COLO668 (cell line): ENCODE results near the gene MARVELD1.

ENCODE experiments used
- DNase-seq: peaks from one replicate; lab custom pipeline; 2025; ENCODE audit not compliant: unreplicated experiment; lab: John Stamatoyannopoulos, UW

MARVELD1 gene

DNA sequence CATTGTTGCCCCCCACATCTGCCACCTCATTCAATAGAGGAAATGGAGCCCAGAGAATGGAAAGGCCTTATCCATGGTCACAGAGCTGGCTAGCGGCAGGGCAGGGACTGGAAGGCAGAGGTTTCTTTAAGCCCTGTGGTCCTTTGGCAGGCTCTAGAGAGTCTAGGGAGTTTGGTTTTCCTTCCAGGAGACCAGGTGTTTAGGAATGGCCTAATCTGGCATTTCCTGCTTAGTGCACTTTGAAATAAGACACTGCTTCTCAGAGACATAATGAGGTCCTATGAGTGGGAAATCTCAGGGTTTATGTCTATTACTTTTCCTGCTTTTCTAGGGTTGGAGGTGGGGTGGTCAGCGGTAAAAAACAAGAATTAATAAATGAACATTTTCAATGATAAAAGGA, 6.1 kb downstream of the MARVELD1 start:
- no peak for DNase-seq

DNA sequence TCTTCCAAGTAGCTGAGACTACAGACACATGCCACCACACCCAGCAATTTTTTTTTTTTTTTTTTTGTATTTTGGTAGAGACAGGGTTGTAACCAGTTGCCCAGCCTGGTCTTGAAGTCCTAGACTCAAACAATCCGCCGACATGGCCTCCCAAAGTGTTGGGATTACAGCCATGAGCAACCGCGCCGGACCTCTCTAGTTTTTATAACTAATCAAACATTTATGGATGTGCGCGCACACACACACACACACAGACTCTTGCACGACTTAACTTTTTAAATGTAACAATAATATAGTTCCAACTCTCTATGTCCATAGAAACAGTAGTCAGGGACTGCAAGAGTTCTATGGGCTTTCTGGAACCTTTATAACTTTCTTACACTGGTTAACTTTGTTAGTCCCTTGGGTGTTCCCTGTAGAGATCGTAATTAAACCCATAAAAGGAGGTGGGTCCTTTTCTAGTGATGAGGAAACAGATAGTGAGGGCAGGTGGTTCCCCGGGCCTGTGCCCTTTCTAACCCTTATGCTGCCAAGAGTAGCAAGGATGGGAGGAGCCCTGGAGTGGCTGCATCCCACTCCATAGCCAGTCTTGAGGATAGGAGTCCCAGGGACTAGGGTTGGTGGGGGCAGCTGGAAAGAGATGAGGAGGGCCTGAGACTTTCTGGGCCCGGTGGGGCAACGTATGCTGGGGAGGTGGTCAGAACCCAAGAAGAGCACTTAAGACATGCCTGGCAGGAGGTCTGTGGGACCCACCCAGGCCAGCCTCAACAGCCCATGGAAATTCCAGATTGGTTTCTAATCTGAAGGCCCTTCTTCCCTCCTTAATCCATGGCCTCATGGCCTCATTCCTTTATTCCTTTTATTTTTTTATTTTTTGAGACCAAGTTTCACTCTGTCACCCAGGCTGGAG, 8.6 kb downstream of the MARVELD1 start:
- DNase-seq: no peak

DNA sequence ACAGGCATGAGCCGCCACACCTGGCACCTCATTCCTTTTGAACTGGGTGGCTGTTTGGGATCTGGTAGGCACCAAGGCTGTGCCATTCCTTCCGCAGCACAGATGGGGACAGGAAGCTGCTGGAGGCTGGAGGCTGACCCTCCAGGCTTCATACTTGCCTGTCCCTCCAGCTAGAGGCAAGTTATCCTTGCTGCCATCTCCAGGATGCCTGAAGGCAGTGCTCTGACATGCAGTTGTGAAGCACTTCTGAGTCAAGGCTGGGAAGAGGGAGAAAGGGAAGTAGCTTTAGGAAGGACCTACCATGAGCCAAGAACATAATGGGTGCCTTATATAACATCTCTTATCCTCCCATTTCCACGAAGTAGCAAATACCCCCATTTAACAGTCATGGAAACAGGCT, 9.5 kb downstream of the MARVELD1 start:
- DNase-seq: no peak

DNA sequence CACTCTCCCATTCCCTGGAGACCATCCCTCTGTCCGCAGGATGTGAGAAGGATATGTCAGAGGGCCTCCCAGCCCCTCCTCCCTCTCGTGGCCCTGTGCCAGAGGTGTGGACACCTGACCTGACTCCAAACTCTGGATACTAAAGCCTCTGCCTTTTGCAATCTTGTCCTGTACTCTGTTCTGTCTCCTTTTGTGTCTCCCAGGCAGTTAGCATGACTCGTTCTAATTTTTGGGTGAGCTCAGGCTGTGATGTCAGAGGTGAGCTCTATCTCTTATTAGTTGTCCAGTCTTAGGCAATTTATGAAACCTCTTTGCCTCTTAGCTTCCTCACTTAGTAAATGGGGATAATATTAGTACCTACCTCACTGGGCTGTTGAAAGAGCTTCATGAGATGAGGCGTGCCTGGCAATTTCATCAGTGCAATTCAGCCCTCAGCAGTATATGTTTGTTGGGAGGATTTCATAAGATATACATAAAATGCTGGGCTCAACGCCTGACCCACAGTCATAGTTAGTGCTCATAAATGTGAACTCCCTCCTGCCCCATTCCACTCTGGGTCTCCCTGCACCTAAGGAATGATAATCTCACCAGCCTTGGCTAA, 10.9 kb downstream of the MARVELD1 start:
- no peak for DNase-seq

DNA sequence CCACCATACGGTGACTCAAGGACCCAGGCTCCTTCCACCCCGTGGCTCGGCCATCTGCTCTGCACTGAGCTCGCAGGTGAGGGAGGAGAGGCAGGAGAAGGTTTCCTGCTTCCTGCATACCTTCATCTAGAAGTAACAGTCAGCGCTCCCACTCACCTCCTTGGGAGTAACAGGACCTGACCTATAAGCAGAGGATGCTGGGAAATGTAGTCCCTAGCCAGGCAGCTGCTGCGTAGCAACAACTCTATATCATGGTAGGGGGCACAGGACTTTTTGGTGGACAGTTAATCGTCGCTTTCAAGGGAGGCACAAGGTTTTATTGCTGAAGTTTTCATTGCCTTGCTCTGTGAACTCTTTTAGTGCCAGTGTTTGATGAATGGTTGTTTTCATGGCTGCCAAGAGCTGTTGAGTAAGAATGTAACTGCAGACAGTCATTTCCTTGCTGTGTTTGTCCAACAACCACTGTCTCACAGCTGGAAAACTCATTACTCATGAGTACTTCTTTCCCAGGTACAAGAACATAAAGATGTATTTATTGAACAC, 13.2 kb downstream of the MARVELD1 start:
- DNase-seq: no peak

DNA sequence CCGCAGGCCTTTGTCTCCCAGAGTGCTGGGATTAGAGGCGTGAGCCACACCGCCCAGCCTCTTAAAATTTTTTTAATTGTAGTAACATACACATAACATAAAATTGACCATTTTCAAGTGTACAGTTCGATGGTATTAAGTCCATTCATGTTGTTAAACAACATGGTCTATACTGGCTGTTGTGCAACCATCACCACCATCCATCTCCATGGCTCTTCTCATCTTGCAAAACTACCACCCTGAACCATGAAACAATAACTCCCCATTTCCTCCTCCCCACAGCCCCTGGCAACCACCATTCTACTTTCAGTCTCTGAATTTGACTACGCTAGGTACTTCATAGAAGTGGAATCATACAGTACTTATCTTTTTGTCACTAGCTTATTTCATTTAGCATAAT, 15.5 kb downstream of the MARVELD1 start:
- no peak for DNase-seq

DNA sequence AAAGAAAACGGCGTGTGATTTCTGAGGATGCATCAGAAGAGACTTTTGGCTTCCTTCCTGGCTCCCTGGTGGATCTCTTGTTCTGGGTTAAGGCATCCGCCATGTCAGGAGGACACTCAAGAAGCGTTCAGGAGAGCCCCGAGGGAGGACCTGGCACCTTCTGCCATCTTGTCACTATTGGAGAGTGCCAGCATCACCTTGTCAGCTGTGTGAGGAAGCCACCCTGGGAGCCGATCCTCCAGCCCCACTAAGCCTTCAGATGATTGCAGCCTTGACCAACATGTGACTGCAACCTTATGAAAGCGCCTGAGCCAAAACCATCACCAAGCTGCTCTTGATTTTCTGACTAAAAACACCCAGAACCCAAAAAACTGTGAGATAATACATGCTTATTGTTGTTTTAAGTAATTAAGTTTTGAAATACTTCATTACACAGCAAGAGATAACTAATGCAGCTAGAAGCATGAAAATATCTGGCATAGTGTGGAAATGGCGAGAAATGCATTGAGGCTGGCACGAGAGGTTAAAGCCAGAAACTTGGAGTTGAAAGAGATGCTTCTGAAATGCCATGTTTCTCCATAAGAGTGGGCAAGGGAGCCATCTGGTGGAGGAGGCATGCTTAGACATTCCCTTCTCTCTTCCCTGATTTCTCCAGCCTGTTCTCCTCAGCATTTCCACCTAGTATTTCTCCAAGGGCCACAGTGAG, 18.0 kb downstream of the MARVELD1 start:
- DNase-seq: peak; percentile 56

DNA sequence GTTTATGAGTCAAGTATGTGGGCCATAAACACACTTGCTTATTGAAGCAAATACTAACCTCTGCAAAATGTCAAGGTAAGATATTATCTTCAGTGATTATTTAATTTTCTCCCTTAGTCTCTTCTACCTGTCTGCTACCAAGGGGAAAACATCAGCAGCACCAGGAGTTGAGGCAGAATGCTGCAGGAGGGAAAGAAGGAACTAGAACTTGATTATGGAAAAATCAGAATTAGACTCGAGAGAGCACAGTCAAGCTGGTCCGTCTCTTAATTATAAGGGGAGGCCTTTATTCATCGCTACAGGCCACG, 18.5 kb downstream of the MARVELD1 start:
- DNase-seq: no peak

DNA sequence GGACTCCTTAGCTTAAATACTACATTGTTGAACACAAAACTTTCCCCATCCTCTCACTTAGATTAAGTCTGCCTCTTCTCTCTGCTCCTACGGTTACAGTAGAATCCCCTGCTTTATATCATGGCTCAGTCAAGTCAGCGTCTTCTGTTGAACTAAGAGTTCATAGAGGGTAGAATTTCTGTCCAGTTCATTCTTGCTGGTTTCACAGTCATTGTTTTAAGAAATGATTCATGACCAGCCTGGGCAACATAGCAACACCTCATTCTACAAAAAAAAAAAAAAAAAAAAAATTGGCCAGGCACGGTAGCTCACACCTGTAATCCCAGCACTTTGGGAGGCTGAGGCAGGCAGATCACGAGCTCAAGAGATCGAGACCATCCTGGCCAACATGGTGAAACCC, 19.7 kb downstream of the MARVELD1 start:
- no peak for DNase-seq

DNA sequence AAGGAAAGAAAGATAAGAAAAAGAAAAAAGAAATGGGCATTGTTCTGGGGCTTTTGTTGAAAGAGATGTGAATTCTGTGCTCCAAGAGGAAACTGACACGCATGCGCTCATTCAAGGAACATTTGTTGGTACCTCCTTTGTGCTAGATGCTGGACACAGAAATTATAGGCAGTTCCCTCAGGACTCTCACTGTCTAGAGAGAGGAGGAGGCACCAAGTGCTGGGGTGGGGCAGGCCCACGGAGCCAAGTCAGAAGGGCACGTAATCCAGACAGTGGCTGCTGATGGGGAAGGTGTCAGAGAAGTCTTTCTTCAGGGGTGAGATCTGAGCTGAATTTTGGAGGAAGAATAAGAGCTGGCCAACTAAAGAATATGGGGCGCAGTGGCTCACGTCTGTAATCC, 20.5 kb downstream of the MARVELD1 start:
- no peak for DNase-seq

DNA sequence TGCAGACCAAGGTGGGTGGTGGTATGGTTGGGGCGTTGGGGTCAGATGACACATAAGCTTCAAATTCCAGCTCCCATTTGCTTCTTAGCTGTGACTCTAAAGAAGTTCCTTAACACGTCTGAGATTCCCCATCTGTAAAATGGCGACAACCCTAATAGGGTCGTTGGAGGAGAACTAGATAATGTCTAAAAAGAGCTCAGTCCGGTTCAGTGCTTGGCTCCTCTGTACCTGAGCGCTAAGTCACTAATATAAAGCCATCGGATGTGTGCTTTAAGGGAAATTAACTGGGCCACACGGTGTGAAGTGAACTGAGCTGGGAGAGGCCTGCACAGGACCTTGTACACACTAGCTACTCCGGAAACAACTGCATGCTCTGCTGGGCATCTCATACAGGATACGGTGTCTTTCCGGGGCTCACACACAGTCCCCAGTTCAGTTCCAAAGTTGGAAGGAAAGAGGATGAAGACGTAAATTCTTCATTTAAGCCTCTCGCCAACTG, 22.9 kb downstream of the MARVELD1 start:
- DNase-seq: no peak

DNA sequence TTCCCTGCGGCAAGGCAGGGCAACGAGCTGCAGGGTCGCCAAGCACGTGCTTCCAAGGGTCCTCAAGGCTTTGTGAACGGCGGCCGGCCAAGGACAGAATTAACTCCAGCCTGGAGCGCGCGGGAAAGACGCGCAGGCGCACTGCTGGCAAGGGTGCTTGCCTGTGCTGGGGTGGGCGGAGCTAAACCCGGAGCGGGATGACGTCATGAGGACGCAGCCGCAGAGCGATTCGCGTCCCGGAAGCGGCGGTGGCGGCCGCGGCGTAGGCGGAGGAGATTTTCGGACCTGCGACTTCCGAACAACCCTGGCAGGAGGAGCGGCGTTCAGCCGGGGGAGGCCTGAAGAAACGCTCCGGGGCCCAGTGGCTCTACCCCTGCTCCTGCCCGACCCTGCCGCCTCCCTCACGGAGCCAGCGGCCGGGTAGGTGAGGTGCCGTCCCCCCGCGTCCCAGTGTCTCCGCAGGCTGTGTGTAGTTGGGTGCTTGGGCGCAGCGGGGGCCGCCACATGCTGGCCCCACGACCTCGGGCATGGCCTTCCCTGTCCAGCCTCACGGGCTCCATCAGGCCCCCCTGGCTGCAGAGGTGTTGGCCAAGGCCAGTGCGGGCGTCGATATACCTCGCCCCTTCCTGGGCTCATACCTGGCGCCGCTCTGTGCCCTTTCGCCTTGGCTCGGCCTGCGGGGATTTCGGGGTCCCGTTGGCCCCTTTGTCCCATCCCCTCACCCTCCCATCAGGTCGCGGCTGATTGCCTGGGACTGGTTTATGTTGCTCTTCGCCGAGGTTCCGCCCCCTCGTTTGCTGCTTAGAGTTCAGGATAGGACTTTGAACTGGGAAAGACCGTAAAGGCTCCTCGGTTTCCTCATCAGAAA, 23.6 kb downstream of the MARVELD1 start, which contains the start of gene ZFYVE27:
Gene ZFYVE27, plus strand, starts transcription at position 227 of the 868 bp plus-strand sequence. CDS start 1,350 bp downstream, outside the sequence.
- DNase-seq: peak; percentile 93

DNA sequence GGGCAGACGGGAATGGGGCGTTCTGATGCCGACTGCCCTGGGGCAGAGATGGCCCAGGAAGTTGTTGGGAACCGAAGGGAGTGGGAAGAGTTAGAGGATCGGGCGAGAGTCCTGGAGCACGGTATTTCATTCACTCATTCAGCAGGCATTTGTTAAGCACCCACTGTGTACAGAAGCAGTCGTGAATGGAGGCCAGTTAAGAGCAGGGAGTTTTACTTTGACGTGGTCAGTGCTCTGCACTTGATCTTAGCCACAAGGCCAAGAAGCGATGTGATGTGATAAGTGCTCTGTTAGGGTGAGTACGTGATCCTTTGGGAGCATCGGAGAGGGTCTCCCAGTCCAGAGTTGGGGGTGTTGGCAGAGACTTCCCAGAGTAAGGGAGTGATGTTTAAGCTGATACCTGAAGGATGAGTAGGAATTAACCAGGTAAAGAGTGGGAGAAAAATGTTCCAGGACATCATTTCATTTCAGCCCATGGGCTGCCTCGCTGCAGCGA, 24.3 kb downstream of the MARVELD1 start:
- DNase-seq: no peak

DNA sequence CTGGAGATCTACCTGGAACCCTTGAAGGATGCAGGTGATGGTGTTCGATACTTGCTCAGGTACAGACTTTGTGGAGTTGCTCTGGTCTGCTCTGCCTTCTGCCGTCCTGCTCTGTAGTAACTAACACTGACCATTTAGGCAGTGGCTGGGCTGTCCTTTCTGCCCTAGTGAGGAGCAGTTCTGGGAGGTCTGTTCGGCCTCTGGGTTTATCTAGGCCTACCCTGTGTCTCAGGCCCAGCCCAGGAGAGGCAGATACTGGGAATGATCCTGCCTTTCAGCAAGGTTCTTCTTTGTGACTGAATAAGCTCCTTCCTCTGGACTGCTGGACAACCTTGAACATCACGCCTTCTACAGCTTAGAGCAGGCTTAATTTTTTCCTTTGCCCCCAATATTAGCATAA, 25.1 kb downstream of the MARVELD1 start:
- no peak for DNase-seq

DNA sequence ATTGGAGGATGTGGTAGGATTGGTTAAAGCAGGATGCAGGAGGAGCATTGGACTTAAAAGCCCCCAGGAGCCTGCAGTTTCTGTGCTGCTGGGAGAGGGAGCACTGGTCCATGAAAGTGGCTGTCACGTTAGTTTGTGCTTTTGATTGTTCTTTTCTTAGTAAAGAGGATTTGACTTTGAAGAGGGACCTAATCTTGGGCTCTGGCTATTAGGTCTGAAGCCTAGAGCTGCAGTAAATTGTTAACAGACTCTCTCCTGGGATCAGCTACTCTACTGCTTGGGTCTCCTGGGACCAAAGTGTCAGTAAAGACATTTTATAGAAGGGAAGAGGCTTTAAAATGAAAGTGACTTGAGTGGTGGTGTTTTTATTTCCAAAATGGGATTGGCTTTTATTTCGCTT, 27.1 kb downstream of the MARVELD1 start:
- no peak for DNase-seq

DNA sequence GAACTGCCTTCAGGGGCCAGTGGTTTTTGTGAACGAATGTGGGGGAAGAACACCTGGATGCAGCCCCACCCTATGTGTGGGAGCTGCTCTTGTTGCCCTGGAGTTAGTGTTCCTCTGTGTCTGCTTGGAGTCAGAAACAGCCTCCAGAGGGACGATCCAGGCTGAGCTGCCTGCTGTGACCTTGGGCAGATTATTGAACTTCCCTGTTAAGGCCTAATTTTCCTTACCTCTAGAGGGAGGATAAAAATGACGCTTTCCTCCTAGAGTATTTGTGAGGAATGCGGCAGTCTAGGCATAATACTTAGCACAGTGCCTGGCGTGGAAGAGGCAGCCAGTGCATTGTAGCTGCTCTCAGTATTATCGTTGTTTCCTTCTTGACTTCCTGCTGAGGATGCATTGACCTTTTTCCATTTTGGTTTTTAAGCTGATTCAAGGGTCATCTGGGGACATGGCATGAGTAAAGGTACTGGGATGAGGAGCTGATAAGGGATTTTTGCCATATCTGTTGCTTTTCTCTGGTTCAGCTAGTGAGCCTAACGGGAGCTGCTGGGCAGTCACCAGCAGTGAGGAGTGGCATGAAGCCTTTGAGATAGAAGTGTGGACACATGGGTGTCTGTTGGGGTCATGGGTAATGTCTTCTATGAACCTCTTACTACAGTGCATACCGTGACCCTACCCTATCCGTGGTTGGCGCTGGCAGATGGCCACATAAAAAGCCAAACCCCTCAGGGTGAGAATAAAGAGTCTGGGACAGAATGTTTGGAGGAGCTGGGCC, 29.8 kb downstream of the MARVELD1 start:
- DNase-seq: no peak

DNA sequence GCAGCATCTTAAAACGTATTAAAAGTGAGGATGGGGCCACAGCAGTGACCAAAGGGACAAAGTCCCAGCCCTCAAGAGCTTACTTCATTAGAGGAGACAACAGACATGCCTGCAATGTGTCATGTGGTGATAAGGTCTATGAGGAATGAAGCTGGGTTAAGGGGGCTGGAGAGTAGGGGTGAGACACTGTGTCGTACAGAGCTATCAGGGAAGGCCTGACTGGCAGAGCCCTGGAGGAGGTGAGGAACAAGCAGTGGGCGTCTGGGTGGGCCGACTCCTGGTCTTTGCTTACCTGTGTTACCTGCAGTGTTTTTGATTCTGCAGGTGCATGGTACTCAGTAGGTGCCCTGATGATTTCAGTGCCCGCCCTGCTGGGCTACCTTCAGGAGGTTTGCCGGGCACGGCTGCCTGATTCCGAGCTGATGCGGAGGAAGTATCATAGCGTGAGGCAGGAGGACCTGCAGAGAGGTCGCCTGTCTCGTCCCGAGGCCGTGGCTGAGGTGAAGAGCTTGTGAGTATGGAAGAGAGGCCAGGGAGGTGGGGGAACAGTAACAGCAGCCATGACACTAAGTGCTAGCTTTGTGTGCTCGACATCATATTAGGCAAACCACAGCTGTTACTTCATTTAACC, 31.0 kb downstream of the MARVELD1 start:
- DNase-seq: no peak

DNA sequence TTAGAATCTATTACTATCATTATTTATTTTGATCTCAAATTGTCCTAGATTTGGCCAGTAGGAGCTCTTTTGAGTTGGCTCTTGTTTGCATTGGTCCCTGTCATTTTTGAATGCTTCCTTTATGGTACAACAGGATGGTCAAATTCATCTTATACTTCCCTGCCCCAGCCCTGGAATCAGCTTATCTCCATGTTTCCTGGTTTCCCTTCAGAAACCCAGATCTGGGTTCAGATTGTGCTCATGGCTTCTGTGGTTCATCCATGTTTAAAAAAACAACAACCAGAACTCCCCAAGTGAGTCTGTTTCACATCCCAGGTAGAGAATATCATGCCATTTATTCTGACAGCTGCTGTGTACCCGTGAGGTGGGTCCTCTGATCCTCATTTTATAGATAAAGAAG, 34.0 kb downstream of the MARVELD1 start:
- DNase-seq: no peak

DNA sequence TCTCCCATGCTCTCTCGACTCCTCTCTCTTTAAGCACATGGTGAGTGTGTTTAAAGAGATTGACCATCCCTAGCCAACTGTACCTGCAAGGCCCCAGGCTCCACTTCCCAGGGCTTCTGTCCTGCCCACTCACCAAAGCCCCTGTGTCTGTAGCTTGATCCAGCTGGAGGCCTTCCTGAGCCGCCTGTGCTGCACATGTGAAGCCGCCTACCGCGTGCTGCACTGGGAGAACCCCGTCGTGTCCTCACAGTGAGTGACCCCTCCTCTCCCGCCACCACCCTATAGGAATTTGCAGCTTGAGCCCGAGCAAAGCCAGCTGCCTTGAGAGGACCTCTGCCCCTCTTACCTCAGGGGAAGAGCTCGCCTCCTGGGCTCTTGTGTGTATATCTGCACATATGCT, 34.6 kb downstream of the MARVELD1 start:
- no peak for DNase-seq
